ENCODE measurements around the gene DHODH.

Gene DHODH

DNA sequence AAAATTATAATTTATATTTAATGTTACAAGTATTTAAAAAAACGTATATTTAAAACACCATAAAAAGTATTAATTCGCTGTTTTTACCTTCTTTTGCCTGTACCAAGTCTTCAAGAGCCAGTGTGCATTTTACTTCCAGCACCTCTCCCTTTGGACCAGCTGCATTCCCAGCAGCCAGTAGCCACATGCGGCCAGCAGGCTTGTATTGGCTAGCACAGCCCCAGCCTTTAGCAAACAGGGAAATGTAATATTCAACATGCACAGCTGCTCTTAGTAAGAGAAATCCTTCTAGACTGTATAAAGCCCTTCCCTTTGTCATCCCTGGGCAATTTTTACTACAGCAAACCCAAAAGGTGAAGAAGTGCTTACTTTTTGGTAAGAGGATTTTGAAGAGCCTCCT lies 6.6 kb downstream of the DHODH start:
- TF ChIP-seq, protein P1, sequence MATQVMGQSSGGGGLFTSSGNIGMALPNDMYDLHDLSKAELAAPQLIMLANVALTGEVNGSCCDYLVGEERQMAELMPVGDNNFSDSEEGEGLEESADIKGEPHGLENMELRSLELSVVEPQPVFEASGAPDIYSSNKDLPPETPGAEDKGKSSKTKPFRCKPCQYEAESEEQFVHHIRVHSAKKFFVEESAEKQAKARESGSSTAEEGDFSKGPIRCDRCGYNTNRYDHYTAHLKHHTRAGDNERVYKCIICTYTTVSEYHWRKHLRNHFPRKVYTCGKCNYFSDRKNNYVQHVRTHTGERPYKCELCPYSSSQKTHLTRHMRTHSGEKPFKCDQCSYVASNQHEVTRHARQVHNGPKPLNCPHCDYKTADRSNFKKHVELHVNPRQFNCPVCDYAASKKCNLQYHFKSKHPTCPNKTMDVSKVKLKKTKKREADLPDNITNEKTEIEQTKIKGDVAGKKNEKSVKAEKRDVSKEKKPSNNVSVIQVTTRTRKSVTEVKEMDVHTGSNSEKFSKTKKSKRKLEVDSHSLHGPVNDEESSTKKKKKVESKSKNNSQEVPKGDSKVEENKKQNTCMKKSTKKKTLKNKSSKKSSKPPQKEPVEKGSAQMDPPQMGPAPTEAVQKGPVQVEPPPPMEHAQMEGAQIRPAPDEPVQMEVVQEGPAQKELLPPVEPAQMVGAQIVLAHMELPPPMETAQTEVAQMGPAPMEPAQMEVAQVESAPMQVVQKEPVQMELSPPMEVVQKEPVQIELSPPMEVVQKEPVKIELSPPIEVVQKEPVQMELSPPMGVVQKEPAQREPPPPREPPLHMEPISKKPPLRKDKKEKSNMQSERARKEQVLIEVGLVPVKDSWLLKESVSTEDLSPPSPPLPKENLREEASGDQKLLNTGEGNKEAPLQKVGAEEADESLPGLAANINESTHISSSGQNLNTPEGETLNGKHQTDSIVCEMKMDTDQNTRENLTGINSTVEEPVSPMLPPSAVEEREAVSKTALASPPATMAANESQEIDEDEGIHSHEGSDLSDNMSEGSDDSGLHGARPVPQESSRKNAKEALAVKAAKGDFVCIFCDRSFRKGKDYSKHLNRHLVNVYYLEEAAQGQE (IDR thresholded peaks at IDR 0.05; ENCODE audit: insufficient read depth in 1 of 2, low read depth in 2 of 2, low read length in 2 of 2), result no peak
- TF ChIP-seq SIN3A (IDR thresholded peaks at IDR 0.05; ENCODE audit: borderline replicate concordance, insufficient read depth, low read length), result no peak
- TF ChIP-seq TAF1 (IDR thresholded peaks at IDR 0.05; ENCODE audit: borderline replicate concordance, insufficient read depth, low read length), result no peak
- no peak for TF ChIP-seq POLR2AphosphoS5 (IDR thresholded peaks at IDR 0.05; ENCODE audit: low read depth, low read length)

- no peak for TF ChIP-seq POLR2AphosphoS5 (IDR thresholded peaks at IDR 0.05; ENCODE audit: low read depth, low read length)
- no peak for TF ChIP-seq SIN3A (IDR thresholded peaks at IDR 0.05; ENCODE audit: borderline replicate concordance, insufficient read depth, low read length)
- no peak for TF ChIP-seq TAF1 (IDR thresholded peaks at IDR 0.05; ENCODE audit: borderline replicate concordance, insufficient read depth, low read length)
- TF ChIP-seq, protein P1 (IDR thresholded peaks at IDR 0.05; ENCODE audit: insufficient read depth in 1 of 2, low read depth in 2 of 2, low read length in 2 of 2), result no peak
- TF ChIP-seq FOXP2 (optimal IDR thresholded peaks at IDR 0.05; ENCODE audit: borderline replicate concordance, extremely low read depth, extremely low read length, insufficient read depth), result no peak
These were observed 9.9 kb downstream of the DHODH start for GRCh38 chr16:72018470-72018869.

DNA sequence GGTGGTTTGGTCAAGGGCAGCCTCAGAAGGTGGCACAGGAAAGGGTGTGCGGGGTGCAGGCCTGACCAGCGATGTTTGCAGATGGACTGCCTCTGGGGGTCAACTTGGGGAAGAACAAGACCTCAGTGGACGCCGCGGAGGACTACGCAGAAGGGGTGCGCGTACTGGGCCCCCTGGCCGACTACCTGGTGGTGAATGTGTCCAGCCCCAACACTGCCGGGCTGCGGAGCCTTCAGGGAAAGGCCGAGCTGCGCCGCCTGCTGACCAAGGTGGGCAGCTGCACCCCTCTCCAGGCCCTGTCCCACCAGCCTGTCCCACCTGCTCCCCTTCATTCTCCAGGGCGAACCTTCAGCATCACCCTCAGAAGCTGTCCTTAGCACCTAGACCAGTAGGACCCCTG lies 12.5 kb downstream of the DHODH start:
- TF ChIP-seq FOXP2 (optimal IDR thresholded peaks at IDR 0.05; ENCODE audit: borderline replicate concordance, extremely low read depth, extremely low read length, insufficient read depth) (no peak), TAF1 (IDR thresholded peaks at IDR 0.05; ENCODE audit: borderline replicate concordance, insufficient read depth, low read length) (no peak), POLR2AphosphoS5 (IDR thresholded peaks at IDR 0.05; ENCODE audit: low read depth, low read length) (no peak), SIN3A (IDR thresholded peaks at IDR 0.05; ENCODE audit: borderline replicate concordance, insufficient read depth, low read length) (no peak)
- TF ChIP-seq, protein P1 (IDR thresholded peaks at IDR 0.05; ENCODE audit: insufficient read depth in 1 of 2, low read depth in 2 of 2, low read length in 2 of 2), result no peak

DNA sequence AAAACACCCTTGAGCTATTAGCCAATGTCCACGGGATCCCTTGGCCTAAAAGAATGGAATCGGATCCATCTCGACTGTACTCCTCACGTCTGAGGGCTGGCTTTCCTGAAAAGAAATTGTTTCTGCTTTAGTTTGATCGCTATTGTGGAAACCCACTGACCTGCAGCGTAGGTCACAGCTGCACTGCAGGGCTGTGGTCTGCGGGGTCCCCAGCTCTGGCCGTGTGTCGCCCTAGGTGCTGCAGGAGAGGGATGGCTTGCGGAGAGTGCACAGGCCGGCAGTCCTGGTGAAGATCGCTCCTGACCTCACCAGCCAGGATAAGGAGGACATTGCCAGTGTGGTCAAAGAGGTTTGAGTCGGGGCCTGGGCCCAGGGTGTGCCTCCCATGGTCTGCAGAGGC lies 13.6 kb downstream of the DHODH start:
- TF ChIP-seq SIN3A (IDR thresholded peaks at IDR 0.05; ENCODE audit: borderline replicate concordance, insufficient read depth, low read length), result no peak
- TF ChIP-seq, protein P1 (IDR thresholded peaks at IDR 0.05; ENCODE audit: insufficient read depth in 1 of 2, low read depth in 2 of 2, low read length in 2 of 2), result no peak
- TF ChIP-seq TAF1 (IDR thresholded peaks at IDR 0.05; ENCODE audit: borderline replicate concordance, insufficient read depth, low read length), result no peak
- TF ChIP-seq POLR2AphosphoS5 (IDR thresholded peaks at IDR 0.05; ENCODE audit: low read depth, low read length), result no peak
- no peak for TF ChIP-seq FOXP2 (optimal IDR thresholded peaks at IDR 0.05; ENCODE audit: borderline replicate concordance, extremely low read depth, extremely low read length, insufficient read depth)

DNA sequence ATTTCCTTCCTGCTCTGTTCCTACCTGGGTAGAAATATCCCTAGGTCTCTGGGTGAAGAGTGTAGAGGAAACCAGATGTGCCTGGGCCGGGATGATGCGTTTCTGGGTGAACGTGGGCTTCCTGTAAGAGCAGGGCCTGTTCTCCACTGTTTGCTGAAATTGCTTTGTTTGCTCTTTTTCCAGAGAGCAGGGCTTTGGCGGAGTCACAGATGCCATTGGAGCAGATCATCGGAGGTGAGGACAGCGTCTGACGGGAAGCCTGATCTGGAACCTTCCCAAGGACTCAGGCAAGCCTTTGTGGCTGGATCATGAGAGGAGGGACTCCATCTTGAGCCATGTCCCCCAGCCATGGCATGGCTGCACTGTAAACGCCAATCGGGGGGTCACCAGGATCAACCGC lies 15.4 kb downstream of the DHODH start:
- no peak for TF ChIP-seq TAF1 (IDR thresholded peaks at IDR 0.05; ENCODE audit: borderline replicate concordance, insufficient read depth, low read length)
- no peak for TF ChIP-seq FOXP2 (optimal IDR thresholded peaks at IDR 0.05; ENCODE audit: borderline replicate concordance, extremely low read depth, extremely low read length, insufficient read depth)
- no peak for TF ChIP-seq POLR2AphosphoS5 (IDR thresholded peaks at IDR 0.05; ENCODE audit: low read depth, low read length)
- TF ChIP-seq SIN3A (IDR thresholded peaks at IDR 0.05; ENCODE audit: borderline replicate concordance, insufficient read depth, low read length), result no peak
- TF ChIP-seq, protein P1 (IDR thresholded peaks at IDR 0.05; ENCODE audit: insufficient read depth in 1 of 2, low read depth in 2 of 2, low read length in 2 of 2), result no peak
